Measurements from ENCODE around the gene SMARCA4.
A peak's percentile ranks its signal among the peaks of the same experiment; 100 is the strongest.

SMARCA4 gene

GRCh38 chr19:11012507-11012906 lies 51.7 kb downstream of the SMARCA4 start:
- Histone ChIP-seq H3K4ac (ENCODE audit: low read depth, low read length) (no peak overlapping the region), H3K4me3 (ENCODE audit: low read length) (no peak overlapping the region), H2AK5ac (ENCODE audit: low read length) (no peak overlapping the region), H3K79me1 (ENCODE audit: low read length) (no peaks in the 10 kb centered on the region), H3K56ac (ENCODE audit: low read length) (no peak overlapping the region), H4K8ac (ENCODE audit: low read depth, low read length) (no peak overlapping the region), H2BK120ac (ENCODE audit: low read depth, low read length) (no peak overlapping the region), H3K4me1 (ENCODE audit: control insufficient read depth, low read depth, low read length) (no peaks in the 10 kb centered on the region), H3K18ac (ENCODE audit: low read length) (no peak overlapping the region), H3K36me3 (ENCODE audit: control insufficient read depth, insufficient read depth, low read length) (peaks cover 26% of the 10 kb centered on the region), H3K27me3 (ENCODE audit: insufficient read depth, low read length, poor library complexity) (no peaks in the 10 kb centered on the region), H4K5ac (ENCODE audit: low read length) (no peak overlapping the region), H3K9ac (ENCODE audit: low read length) (no peak overlapping the region), H2BK15ac (replicated peaks; ENCODE audit: low read depth) (no peak overlapping the region), H3K27ac (ENCODE audit: low read depth, low read length) (no peak overlapping the region), H3K23ac (ENCODE audit: low read length) (no peak overlapping the region), H3K4me2 (ENCODE audit: low read length) (no peak overlapping the region), H3K79me2 (ENCODE audit: control insufficient read depth, insufficient read depth, low read length) (no peaks in the 10 kb centered on the region), H2BK5ac (ENCODE audit: low read length) (no peak overlapping the region)
- DNase-seq = no peak
- no CpG with 5 or more reads among the region's 12 CpGs for WGBS (ENCODE audit: extremely low coverage, insufficient coverage, low lambda C conversion rate)

- H2BK5ac ChIP-seq (ENCODE audit: low read length) = no peak overlapping the region
- H4K8ac ChIP-seq (ENCODE audit: low read depth, low read length) = no peak overlapping the region
- H2BK15ac ChIP-seq (replicated peaks; ENCODE audit: low read depth) = no peak overlapping the region
- no peak overlapping the region for H3K56ac ChIP-seq (ENCODE audit: low read length)
- no peak for DNase-seq
- H3K79me2 ChIP-seq (ENCODE audit: control insufficient read depth, insufficient read depth, low read length) = no peaks in the 10 kb centered on the region
- WGBS (ENCODE audit: extremely low coverage, insufficient coverage, low lambda C conversion rate) = no CpG with 5 or more reads among the region's 7 CpGs
- H3K18ac ChIP-seq (ENCODE audit: low read length) = no peak overlapping the region
- no peak overlapping the region for H3K4me2 ChIP-seq (ENCODE audit: low read length)
- H4K5ac ChIP-seq (ENCODE audit: low read length) = no peak overlapping the region
- no peak overlapping the region for H3K23ac ChIP-seq (ENCODE audit: low read length)
- H2BK120ac ChIP-seq (ENCODE audit: low read depth, low read length) = no peak overlapping the region
- H3K4me3 ChIP-seq (ENCODE audit: low read length) = no peak overlapping the region
- no peaks in the 10 kb centered on the region for H3K4me1 ChIP-seq (ENCODE audit: control insufficient read depth, low read depth, low read length)
- no peaks in the 10 kb centered on the region for H3K27me3 ChIP-seq (ENCODE audit: insufficient read depth, low read length, poor library complexity)
- no peak overlapping the region for H3K27ac ChIP-seq (ENCODE audit: low read depth, low read length)
- no peak overlapping the region for H3K4ac ChIP-seq (ENCODE audit: low read depth, low read length)
- no peak overlapping the region for H3K9ac ChIP-seq (ENCODE audit: low read length)
- H3K79me1 ChIP-seq (ENCODE audit: low read length) = no peaks in the 10 kb centered on the region
- no peak overlapping the region for H2AK5ac ChIP-seq (ENCODE audit: low read length)
- peaks cover 24% of the 10 kb centered on the region for H3K36me3 ChIP-seq (ENCODE audit: control insufficient read depth, insufficient read depth, low read length)
Measured at GRCh38 chr19:11013771-11014170, 52.9 kb downstream of the SMARCA4 start.

GRCh38 chr19:11014403-11014911 lies 53.6 kb downstream of the SMARCA4 start:
- Histone ChIP-seq H3K9ac (ENCODE audit: low read length) (no peak overlapping the region), H4K8ac (ENCODE audit: low read depth, low read length) (no peak overlapping the region), H3K18ac (ENCODE audit: low read length) (no peak overlapping the region), H3K4me3 (ENCODE audit: low read length) (no peak overlapping the region), H3K27ac (ENCODE audit: low read depth, low read length) (no peak overlapping the region), H3K4me2 (ENCODE audit: low read length) (no peak overlapping the region), H3K4ac (ENCODE audit: low read depth, low read length) (no peak overlapping the region), H3K4me1 (ENCODE audit: control insufficient read depth, low read depth, low read length) (no peaks in the 10 kb centered on the region), H2BK5ac (ENCODE audit: low read length) (no peak overlapping the region), H2AK5ac (ENCODE audit: low read length) (no peak overlapping the region), H3K36me3 (ENCODE audit: control insufficient read depth, insufficient read depth, low read length) (peaks cover 24% of the 10 kb centered on the region), H2BK120ac (ENCODE audit: low read depth, low read length) (no peak overlapping the region), H3K56ac (ENCODE audit: low read length) (no peak overlapping the region), H3K27me3 (ENCODE audit: insufficient read depth, low read length, poor library complexity) (no peaks in the 10 kb centered on the region), H3K79me1 (ENCODE audit: low read length) (no peaks in the 10 kb centered on the region), H4K5ac (ENCODE audit: low read length) (no peak overlapping the region), H3K79me2 (ENCODE audit: control insufficient read depth, insufficient read depth, low read length) (no peaks in the 10 kb centered on the region), H2BK15ac (replicated peaks; ENCODE audit: low read depth) (no peak overlapping the region), H3K23ac (ENCODE audit: low read length) (no peak overlapping the region)
- peak; percentile 42 for DNase-seq
- WGBS (ENCODE audit: extremely low coverage, insufficient coverage, low lambda C conversion rate) = no CpG with 5 or more reads among the region's 12 CpGs

GRCh38 chr19:11016631-11017030 lies 55.8 kb downstream of the SMARCA4 start:
- Histone ChIP-seq H2BK15ac (replicated peaks; ENCODE audit: low read depth) (no peak overlapping the region), H3K79me2 (ENCODE audit: control insufficient read depth, insufficient read depth, low read length) (no peaks in the 10 kb centered on the region), H3K56ac (ENCODE audit: low read length) (no peak overlapping the region), H4K8ac (ENCODE audit: low read depth, low read length) (no peak overlapping the region), H3K79me1 (ENCODE audit: low read length) (no peaks in the 10 kb centered on the region), H2BK5ac (ENCODE audit: low read length) (no peak overlapping the region), H3K4me1 (ENCODE audit: control insufficient read depth, low read depth, low read length) (no peaks in the 10 kb centered on the region), H3K27me3 (ENCODE audit: insufficient read depth, low read length, poor library complexity) (no peaks in the 10 kb centered on the region), H3K36me3 (ENCODE audit: control insufficient read depth, insufficient read depth, low read length) (peaks cover 34% of the 10 kb centered on the region), H3K4ac (ENCODE audit: low read depth, low read length) (no peak overlapping the region), H3K23ac (ENCODE audit: low read length) (no peak overlapping the region), H2AK5ac (ENCODE audit: low read length) (no peak overlapping the region), H3K27ac (ENCODE audit: low read depth, low read length) (no peak overlapping the region), H3K4me3 (ENCODE audit: low read length) (no peak overlapping the region), H3K9ac (ENCODE audit: low read length) (no peak overlapping the region), H4K5ac (ENCODE audit: low read length) (no peak overlapping the region), H2BK120ac (ENCODE audit: low read depth, low read length) (no peak overlapping the region), H3K18ac (ENCODE audit: low read length) (no peak overlapping the region), H3K4me2 (ENCODE audit: low read length) (no peak overlapping the region)
- no peak for DNase-seq
- WGBS (ENCODE audit: extremely low coverage, insufficient coverage, low lambda C conversion rate) = no CpG with 5 or more reads among the region's 5 CpGs

- H3K56ac ChIP-seq (ENCODE audit: low read length) = no peak overlapping the region
- H3K18ac ChIP-seq (ENCODE audit: low read length) = no peak overlapping the region
- no peak for DNase-seq
- no peak overlapping the region for H2BK15ac ChIP-seq (replicated peaks; ENCODE audit: low read depth)
- H3K4me1 ChIP-seq (ENCODE audit: control insufficient read depth, low read depth, low read length) = no peaks in the 10 kb centered on the region
- no peaks in the 10 kb centered on the region for H3K79me1 ChIP-seq (ENCODE audit: low read length)
- no peak overlapping the region for H3K4me3 ChIP-seq (ENCODE audit: low read length)
- no peaks in the 10 kb centered on the region for H3K27me3 ChIP-seq (ENCODE audit: insufficient read depth, low read length, poor library complexity)
- no peaks in the 10 kb centered on the region for H3K79me2 ChIP-seq (ENCODE audit: control insufficient read depth, insufficient read depth, low read length)
- no peak overlapping the region for H2BK120ac ChIP-seq (ENCODE audit: low read depth, low read length)
- H2AK5ac ChIP-seq (ENCODE audit: low read length) = no peak overlapping the region
- no peak overlapping the region for H4K5ac ChIP-seq (ENCODE audit: low read length)
- H3K9ac ChIP-seq (ENCODE audit: low read length) = no peak overlapping the region
- no peak overlapping the region for H2BK5ac ChIP-seq (ENCODE audit: low read length)
- WGBS (ENCODE audit: extremely low coverage, insufficient coverage, low lambda C conversion rate) = no CpG with 5 or more reads among the region's 23 CpGs
- no peak overlapping the region for H4K8ac ChIP-seq (ENCODE audit: low read depth, low read length)
- H3K4ac ChIP-seq (ENCODE audit: low read depth, low read length) = no peak overlapping the region
- H3K36me3 ChIP-seq (ENCODE audit: control insufficient read depth, insufficient read depth, low read length) = peaks cover 36% of the 10 kb centered on the region
- no peak overlapping the region for H3K27ac ChIP-seq (ENCODE audit: low read depth, low read length)
- no peak overlapping the region for H3K23ac ChIP-seq (ENCODE audit: low read length)
- no peak overlapping the region for H3K4me2 ChIP-seq (ENCODE audit: low read length)
Measured at GRCh38 chr19:11017275-11018035, 56.6 kb downstream of the SMARCA4 start.

GRCh38 chr19:11018179-11018578 lies 57.3 kb downstream of the SMARCA4 start:
- H2AK5ac ChIP-seq (ENCODE audit: low read length) = no peak overlapping the region
- peak; percentile 81 for DNase-seq
- H3K23ac ChIP-seq (ENCODE audit: low read length) = no peak overlapping the region
- H4K5ac ChIP-seq (ENCODE audit: low read length) = no peak overlapping the region
- H3K4ac ChIP-seq (ENCODE audit: low read depth, low read length) = no peak overlapping the region
- peaks cover 30% of the 10 kb centered on the region for H3K36me3 ChIP-seq (ENCODE audit: control insufficient read depth, insufficient read depth, low read length)
- no peaks in the 10 kb centered on the region for H3K79me2 ChIP-seq (ENCODE audit: control insufficient read depth, insufficient read depth, low read length)
- WGBS (ENCODE audit: extremely low coverage, insufficient coverage, low lambda C conversion rate) = no CpG with 5 or more reads among the region's 12 CpGs
- H3K4me3 ChIP-seq (ENCODE audit: low read length) = no peak overlapping the region
- no peaks in the 10 kb centered on the region for H3K4me1 ChIP-seq (ENCODE audit: control insufficient read depth, low read depth, low read length)
- no peaks in the 10 kb centered on the region for H3K27me3 ChIP-seq (ENCODE audit: insufficient read depth, low read length, poor library complexity)
- H2BK15ac ChIP-seq (replicated peaks; ENCODE audit: low read depth) = no peak overlapping the region
- no peak overlapping the region for H2BK120ac ChIP-seq (ENCODE audit: low read depth, low read length)
- H3K56ac ChIP-seq (ENCODE audit: low read length) = no peak overlapping the region
- H2BK5ac ChIP-seq (ENCODE audit: low read length) = no peak overlapping the region
- H3K18ac ChIP-seq (ENCODE audit: low read length) = no peak overlapping the region
- H3K79me1 ChIP-seq (ENCODE audit: low read length) = no peaks in the 10 kb centered on the region
- no peak overlapping the region for H3K4me2 ChIP-seq (ENCODE audit: low read length)
- no peak overlapping the region for H3K27ac ChIP-seq (ENCODE audit: low read depth, low read length)
- H3K9ac ChIP-seq (ENCODE audit: low read length) = no peak overlapping the region
- no peak overlapping the region for H4K8ac ChIP-seq (ENCODE audit: low read depth, low read length)
